GM23248 (cell line): ENCODE results near the gene SYNPO. TPM values are rescaled to one million over a fixed set of nuclear protein-coding genes. Genes with fewer than 3 reads are reported as not detected.
A peak's percentile ranks its signal among the peaks of the same experiment; 100 is the strongest.

Experiments
- DNase-seq: peaks from one replicate; pipeline ENCODE4 v3.0.0-alpha.2; 2015
- H2AFZ ChIP-seq: fragments of 200-600 bp; sonication (generic); 2 replicates; pipeline ENCODE4 v1.6.1; 2016; ENCODE audit warnings: antibody characterized with exemption
- H3F3A ChIP-seq: fragments of 200-600 bp; sonication (generic); 2 replicates; pipeline ENCODE4 v1.6.1; 2016; ENCODE audit warnings: mild to moderate bottlenecking, antibody characterized with exemption, mixed run types; ENCODE audit not compliant: insufficient read depth
- H3K27ac ChIP-seq: fragments of 200-600 bp; sonication (generic); 2 replicates; pipeline ENCODE4 v1.5.1; 2016; ENCODE audit warnings: mild to moderate bottlenecking
- H3K27me3 ChIP-seq: fragments of 200-600 bp; sonication (generic); replicated peaks from 2 replicates; pipeline ENCODE4 v1.6.1; 2016; ENCODE audit warnings: mild to moderate bottlenecking; ENCODE audit not compliant: insufficient read depth
- H3K36me3 ChIP-seq: fragments of 200-600 bp; sonication (generic); 2 replicates; pipeline ENCODE4 v1.6.1; 2016; ENCODE audit warnings: low read depth, mild to moderate bottlenecking
- H3K4me1 ChIP-seq: fragments of 200-600 bp; sonication (generic); 2 replicates; pipeline ENCODE4 v1.6.1; 2016; ENCODE audit warnings: mild to moderate bottlenecking; ENCODE audit not compliant: insufficient read depth
- H3K4me2 ChIP-seq: fragments of 200-600 bp; sonication (generic); one replicate; pipeline ENCODE4 v1.6.1; 2016; ENCODE audit warnings: mild to moderate bottlenecking; ENCODE audit not compliant: unreplicated experiment
- H3K4me3 ChIP-seq: fragments of 200-600 bp; sonication (generic); 2 replicates; pipeline ENCODE4 v1.5.1; 2016; ENCODE audit warnings: mild to moderate bottlenecking
- H3K79me2 ChIP-seq: fragments of 200-600 bp; sonication (generic); 2 replicates; pipeline ENCODE4 v1.6.1; 2016; ENCODE audit warnings: mild to moderate bottlenecking; ENCODE audit not compliant: insufficient read depth
- H3K9ac ChIP-seq: fragments of 200-600 bp; sonication (generic); 2 replicates; pipeline ENCODE4 v1.6.1; 2016; ENCODE audit warnings: mild to moderate bottlenecking
- H3K9me2 ChIP-seq: fragments of 200-600 bp; sonication (generic); 2 replicates; pipeline ENCODE4 v1.6.1; 2016; ENCODE audit warnings: mixed run types, mild to moderate bottlenecking, moderate library complexity; ENCODE audit not compliant: insufficient read depth
- H3K9me3 ChIP-seq: fragments of 200-600 bp; sonication (generic); one replicate; pipeline ENCODE4 v1.6.1; 2017; ENCODE audit warnings: low read depth
- H4K20me1 ChIP-seq: fragments of 200-600 bp; sonication (generic); 2 replicates; pipeline ENCODE4 v1.6.0; 2016; ENCODE audit not compliant: insufficient read depth
- EZH2 ChIP-seq: fragments of 200-600 bp; sonication (generic); IDR thresholded peaks from 2 replicates; pipeline ENCODE4 v1.6.1; 2018; ENCODE audit warnings: antibody characterized with exemption, mild to moderate bottlenecking; ENCODE audit not compliant: insufficient read depth, poor library complexity, severe bottlenecking
- EZH2phosphoT487 ChIP-seq: fragments of 200-600 bp; sonication (generic); IDR thresholded peaks from 2 replicates; pipeline ENCODE4 v1.6.1; 2018; ENCODE audit warnings: antibody characterized with exemption, moderate library complexity, mild to moderate bottlenecking, low read depth; ENCODE audit not compliant: insufficient read depth
- WGBS, 2 experiments: methylation state at CpG; one replicate each; pipeline ENCODE4 v1.1.6; 2015 to 2017; ENCODE audit warnings: low lambda C conversion rate in 2 of 2, low coverage in 1 of 2; ENCODE audit errors: missing lambda C conversion rate in 2 of 2; 5-methylcytosine and 5-hydroxymethylcytosine counted together
- in situ Hi-C: fragments of 300-500 bp; cut with MboI; formaldehyde crosslinking; loops from 2 replicates; pipeline ENCODE4 v1.15.0; 2020
- polyA plus RNA-seq: library from polyadenylated mRNA; unstranded; fragments of >200 nt; fragmentation: Nextera tagmentation; extraction: Ambion mirVana; gene quantifications from 2 replicates; pipeline ENCODE4 v1.2.1, GENCODE V29; 2016
- total RNA-seq: library from RNA; depleted of rRNA; stranded (reverse); fragments of >200 nt; shearing (Covaris generic); gene quantifications from 2 replicates; pipeline ENCODE4 v1.2.3, GENCODE V29; 2014

Gene SYNPO
- total and polyA plus RNA-seq, 2 experiments from 2014 or later, result 5.6 to 6.1 TPM

- H3K4me3 ChIP-seq, result peak overlapping the region; percentile 47
Observed at GRCh38 chr5:150642567-150642927, 2.1 kb downstream of the SYNPO start.

GRCh38 chr5:150642991-150643710 lies 2.7 kb downstream of the SYNPO start:
- Histone ChIP-seq H4K20me1 (no peaks in the 10 kb centered on the region), H3K9me3 (no peaks in the 10 kb centered on the region), H3K27ac (peak overlapping the region; percentile 89), H3F3A (peaks cover 34% of the 10 kb centered on the region), H3K36me3 (no peaks in the 10 kb centered on the region), H3K9ac (peak overlapping the region; percentile 38; the same call in 1 of the 2 replicates), H3K4me3 (peak overlapping the region; percentile 47), H3K4me1 (peaks cover 63% of the 10 kb centered on the region), H3K4me2 (peak overlapping the region; percentile 71), H2AFZ (no peak overlapping the region), H3K27me3 (no peaks in the 10 kb centered on the region), H3K9me2 (no peaks in the 10 kb centered on the region), H3K79me2 (peaks cover 34% of the 10 kb centered on the region)
- WGBS, 2 experiments, result 92 to 94% methylated on average over 12 of the region's 12 CpGs
- in situ Hi-C loops, result loop anchor here (10.0 kb wide), 1 partner anchor 178 kb away; no protein-coding TSS in a partner anchor
- DNase-seq, result no peak
- no peak for TF ChIP-seq EZH2
- no peak for TF ChIP-seq EZH2phosphoT487

More at GRCh38 chr5:150642567-150642927, 2.1 kb downstream of the SYNPO start:
- H3K9me2 ChIP-seq, result no peaks in the 10 kb centered on the region
- H3K4me2 ChIP-seq, result peak overlapping the region; percentile 71
- no peaks in the 10 kb centered on the region for H4K20me1 ChIP-seq
- peak overlapping the region; percentile 89 for H3K27ac ChIP-seq
- H3K36me3 ChIP-seq, result no peaks in the 10 kb centered on the region
- no peaks in the 10 kb centered on the region for H3K27me3 ChIP-seq
- H2AFZ ChIP-seq, result no peak overlapping the region
- in situ Hi-C loops, result loop anchor here (10.0 kb wide), 1 partner anchor 178 kb away; no protein-coding TSS in a partner anchor
- DNase-seq, result peak; percentile 96
- WGBS, 2 experiments, result 5 to 9% methylated on average over 5 of the region's 5 CpGs
- H3K9me3 ChIP-seq, result no peaks in the 10 kb centered on the region
- TF ChIP-seq EZH2, result no peak
- no peak for TF ChIP-seq EZH2phosphoT487
- peaks cover 34% of the 10 kb centered on the region for H3K79me2 ChIP-seq
- H3F3A ChIP-seq, result peaks cover 34% of the 10 kb centered on the region
- peak overlapping the region; percentile 66 for H3K9ac ChIP-seq
- peaks cover 68% of the 10 kb centered on the region for H3K4me1 ChIP-seq

DNA sequence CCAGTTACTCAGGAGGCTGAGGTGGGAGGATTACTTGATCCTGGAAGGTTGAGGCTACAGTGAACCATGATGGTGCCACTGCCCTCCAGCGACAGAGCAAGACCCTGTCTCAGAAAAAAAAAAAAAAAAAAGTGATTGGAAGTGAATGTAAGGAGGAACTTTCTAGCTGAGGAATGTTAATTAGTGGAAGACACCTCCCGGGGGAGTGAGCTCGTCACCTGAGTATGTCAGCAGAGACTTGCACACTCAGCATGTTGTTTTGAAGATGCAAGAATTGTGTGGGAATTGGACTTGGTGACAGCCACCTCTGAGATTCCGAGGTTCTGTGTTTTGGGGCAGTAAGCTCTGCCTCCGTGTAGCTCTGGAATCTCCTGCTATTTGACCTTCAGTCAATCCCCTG lies 3.6 kb downstream of the SYNPO start:
- Histone ChIP-seq H3K4me2 (peak overlapping the region; percentile 25), H3K27ac (0 out of 2 replicates have a peak overlapping the region, but pooled peaks have one; percentile 7), H3K36me3 (0 out of 2 replicates have a peak, but pooled peaks cover 4% of the 10 kb centered on the region), H3F3A (peaks cover 34% of the 10 kb centered on the region), H3K79me2 (peaks cover 34% of the 10 kb centered on the region), H3K9me3 (no peaks in the 10 kb centered on the region), H3K4me1 (peaks cover 60% of the 10 kb centered on the region), H3K9me2 (no peaks in the 10 kb centered on the region), H4K20me1 (no peaks in the 10 kb centered on the region), H3K27me3 (no peaks in the 10 kb centered on the region), H3K4me3 (no peak overlapping the region), H3K9ac (no peak overlapping the region), H2AFZ (no peak overlapping the region)
- DNase-seq, result no peak
- whole genome bisulfite sequencing, 2 experiments, result 74 to 75% methylated on average over 5 of the region's 5 CpGs
- no peak for TF ChIP-seq EZH2
- no peak for TF ChIP-seq EZH2phosphoT487
- in situ Hi-C loops, result loop anchor here (10.0 kb wide), 1 partner anchor 179 kb away; no protein-coding TSS in a partner anchor

- H3F3A ChIP-seq, result peaks cover 34% of the 10 kb centered on the region
- TF ChIP-seq EZH2, result no peak
- no peak for TF ChIP-seq EZH2phosphoT487
- H3K36me3 ChIP-seq, result 0 out of 2 replicates have a peak, but pooled peaks cover 5% of the 10 kb centered on the region
- H3K4me3 ChIP-seq, result no peak overlapping the region
- in situ Hi-C loops, result loop anchor here (10.0 kb wide), 1 partner anchor 180 kb away; no protein-coding TSS in a partner anchor
- H2AFZ ChIP-seq, result no peak overlapping the region
- H4K20me1 ChIP-seq, result no peaks in the 10 kb centered on the region
- 0 out of 2 replicates have a peak overlapping the region, but pooled peaks have one; percentile 7 for H3K27ac ChIP-seq
- peaks cover 34% of the 10 kb centered on the region for H3K79me2 ChIP-seq
- no peaks in the 10 kb centered on the region for H3K9me2 ChIP-seq
- peaks cover 60% of the 10 kb centered on the region for H3K4me1 ChIP-seq
- DNase-seq, result no peak
- 19 to 29% methylated on average over 2 of the region's 2 CpGs for WGBS, 2 experiments
- H3K27me3 ChIP-seq, result no peaks in the 10 kb centered on the region
- H3K4me2 ChIP-seq, result peak overlapping the region; percentile 33
- H3K9ac ChIP-seq, result peak overlapping the region; percentile 19; the same call in 1 of the 2 replicates
- no peaks in the 10 kb centered on the region for H3K9me3 ChIP-seq
Observed at GRCh38 chr5:150644514-150644913, 4.1 kb downstream of the SYNPO start.
